Peyer's patch (tissue), 4 donors: ENCODE measurements around the gene VSIG10.

Source experiments
- CTCF ChIP-seq, 6 experiments: fragments of 450-650 bp in 4 of 6; fragments of 200-600 bp in 2 of 6; sonication (generic) in 1 of 6; IDR thresholded peaks; one replicate each; pipeline ENCODE4 v1.5.1; 2017 to 2019; ENCODE audit warnings: antibody characterized with exemption in 6 of 6, mild to moderate bottlenecking in 3 of 6, moderate library complexity in 1 of 6
- POLR2A ChIP-seq, 2 donors: fragments of 450-650 bp; IDR thresholded peaks; one replicate each; pipeline ENCODE4 v1.5.1; 2017; ENCODE audit warnings: antibody characterized with exemption in 2 of 2, mild to moderate bottlenecking in 2 of 2, moderate library complexity in 2 of 2

DNA sequence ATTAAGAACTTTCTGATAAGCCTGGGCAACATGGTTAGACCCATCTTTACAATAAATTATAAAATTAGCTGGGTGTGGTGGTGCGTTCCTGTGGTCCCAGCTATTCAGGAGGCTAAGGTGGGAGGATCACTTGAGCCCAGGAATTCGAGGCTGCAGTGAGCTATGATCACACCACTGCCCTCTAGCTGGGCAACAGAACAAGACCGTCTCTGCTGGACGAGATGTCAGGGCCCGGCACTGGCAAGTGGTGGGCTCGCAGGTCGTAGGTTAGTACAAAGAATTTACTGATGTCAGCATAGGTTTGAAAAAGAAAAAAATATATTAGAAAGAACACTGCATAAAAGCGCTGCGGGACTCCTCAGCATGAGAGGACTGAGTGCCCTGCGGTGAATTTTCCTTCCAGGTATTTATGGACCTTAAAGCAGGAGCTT, 15.7 kb upstream of the VSIG10 start:
- TF ChIP-seq CTCF (IDR thresholded peaks at IDR 0.05) (no peak), POLR2A (IDR thresholded peaks at IDR 0.05) (no peak)
